ENCODE data around the gene POLR1C.
A peak's percentile ranks its signal among the peaks of the same experiment; 100 is the strongest.
"Not testable (repeated sequence)": the region's sequence is repeated elsewhere in the genome, so short reads cannot be mapped to it uniquely, and the experiment has no call there.

The POLR1C gene

DNA sequence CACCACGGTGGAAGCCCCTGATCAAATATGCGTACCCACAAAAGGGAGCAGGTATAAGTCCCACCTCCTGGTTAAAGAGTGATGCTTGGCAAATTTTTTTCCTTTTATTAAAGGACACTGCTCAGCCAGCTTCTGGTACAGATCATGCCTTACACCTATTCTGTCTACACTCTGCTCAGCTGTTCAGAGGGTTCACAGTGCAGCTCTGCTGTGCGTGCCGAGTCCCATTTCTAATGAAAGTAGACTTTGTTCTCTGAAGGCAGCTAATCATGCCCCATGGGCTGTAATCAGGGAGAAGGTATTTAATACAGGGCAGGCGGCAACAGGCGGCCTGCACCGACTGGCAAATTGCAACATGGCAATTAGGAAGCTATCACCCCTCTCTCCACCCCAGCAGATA, 23.1 kb upstream of the POLR1C start:
- TF ChIP-seq, protein P1, sequence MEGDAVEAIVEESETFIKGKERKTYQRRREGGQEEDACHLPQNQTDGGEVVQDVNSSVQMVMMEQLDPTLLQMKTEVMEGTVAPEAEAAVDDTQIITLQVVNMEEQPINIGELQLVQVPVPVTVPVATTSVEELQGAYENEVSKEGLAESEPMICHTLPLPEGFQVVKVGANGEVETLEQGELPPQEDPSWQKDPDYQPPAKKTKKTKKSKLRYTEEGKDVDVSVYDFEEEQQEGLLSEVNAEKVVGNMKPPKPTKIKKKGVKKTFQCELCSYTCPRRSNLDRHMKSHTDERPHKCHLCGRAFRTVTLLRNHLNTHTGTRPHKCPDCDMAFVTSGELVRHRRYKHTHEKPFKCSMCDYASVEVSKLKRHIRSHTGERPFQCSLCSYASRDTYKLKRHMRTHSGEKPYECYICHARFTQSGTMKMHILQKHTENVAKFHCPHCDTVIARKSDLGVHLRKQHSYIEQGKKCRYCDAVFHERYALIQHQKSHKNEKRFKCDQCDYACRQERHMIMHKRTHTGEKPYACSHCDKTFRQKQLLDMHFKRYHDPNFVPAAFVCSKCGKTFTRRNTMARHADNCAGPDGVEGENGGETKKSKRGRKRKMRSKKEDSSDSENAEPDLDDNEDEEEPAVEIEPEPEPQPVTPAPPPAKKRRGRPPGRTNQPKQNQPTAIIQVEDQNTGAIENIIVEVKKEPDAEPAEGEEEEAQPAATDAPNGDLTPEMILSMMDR (IDR thresholded peaks at IDR 0.05), result no peak
- no peak for TF ChIP-seq ZFX (IDR thresholded peaks at IDR 0.05; ENCODE audit: borderline replicate concordance)
- H3K27ac ChIP-seq, result no peak overlapping the region

DNA sequence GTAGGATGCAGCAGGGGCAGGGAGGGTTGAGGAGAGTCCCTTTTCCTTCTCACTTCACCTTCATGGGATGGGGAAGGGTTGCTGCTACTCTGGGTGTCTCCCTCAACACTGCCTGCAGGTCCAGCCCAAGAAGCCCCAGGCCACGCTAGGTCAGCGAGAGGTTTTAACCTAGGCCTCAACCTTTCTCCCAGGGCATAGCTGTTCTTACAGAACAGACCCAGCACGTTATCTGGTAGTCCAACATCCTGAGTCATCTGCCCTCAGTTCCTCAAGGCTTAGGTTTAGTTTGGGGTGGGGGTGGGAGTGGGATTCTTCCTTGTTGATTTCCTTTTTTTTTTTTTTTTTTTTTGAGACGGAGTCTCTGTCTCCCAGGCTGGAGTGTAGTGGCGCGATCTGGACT, 22.6 kb upstream of the POLR1C start:
- no peak overlapping the region for H3K27ac ChIP-seq
- TF ChIP-seq ZFX (IDR thresholded peaks at IDR 0.05; ENCODE audit: borderline replicate concordance), result no peak
- TF ChIP-seq, protein P1 (IDR thresholded peaks at IDR 0.05), result no peak

DNA sequence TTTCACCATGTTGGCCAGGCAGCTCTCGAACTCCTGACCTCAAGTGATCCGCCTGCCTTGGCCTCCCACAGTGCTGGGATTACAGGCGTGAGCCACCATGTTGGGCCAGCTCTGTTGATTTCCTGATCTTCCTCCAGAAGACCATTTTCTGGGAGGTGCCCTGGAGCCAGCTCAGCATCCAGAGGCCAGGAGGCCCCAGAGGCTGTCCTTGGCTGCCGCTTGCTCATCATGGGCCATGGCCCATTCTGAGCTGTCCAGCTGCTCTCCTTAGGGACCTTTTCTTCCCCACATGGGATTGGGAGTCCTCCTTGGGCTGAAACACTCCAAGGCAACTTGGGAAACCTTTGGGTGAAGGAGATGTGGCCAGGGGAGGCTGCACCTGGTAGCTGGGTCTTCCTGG, 22.1 kb upstream of the POLR1C start:
- TF ChIP-seq ZFX (IDR thresholded peaks at IDR 0.05; ENCODE audit: borderline replicate concordance), result no peak
- TF ChIP-seq, protein P1 (IDR thresholded peaks at IDR 0.05), result no peak
- no peak overlapping the region for H3K27ac ChIP-seq

DNA sequence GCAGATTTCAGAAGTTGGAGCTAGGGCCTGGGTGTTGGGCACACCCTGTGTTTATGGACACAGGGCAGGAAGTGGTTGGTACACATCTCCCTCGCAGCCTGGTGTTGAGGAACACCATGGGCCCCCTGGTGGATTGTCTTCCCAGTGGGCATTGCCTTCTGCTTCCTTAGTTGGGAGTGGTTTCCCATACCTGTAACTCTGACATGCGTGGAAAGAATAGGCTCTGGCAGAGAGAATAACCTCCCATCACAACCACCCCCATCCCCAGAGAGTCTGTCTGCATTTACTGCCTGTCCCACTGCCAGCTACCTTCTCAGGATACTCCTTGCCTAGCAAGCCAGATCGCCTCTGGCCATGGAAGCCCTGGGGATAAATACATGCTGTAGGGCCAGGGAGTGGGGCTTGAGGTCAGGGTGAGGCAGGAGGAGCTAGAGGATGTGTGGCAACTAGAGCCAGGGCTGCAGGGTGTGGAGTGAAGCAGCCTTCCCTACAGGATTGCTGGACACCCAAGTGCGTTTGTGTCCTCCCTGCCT, 21.4 kb upstream of the POLR1C start:
- TF ChIP-seq, protein P1 (IDR thresholded peaks at IDR 0.05), result no peak
- TF ChIP-seq ZFX (IDR thresholded peaks at IDR 0.05; ENCODE audit: borderline replicate concordance), result no peak

DNA sequence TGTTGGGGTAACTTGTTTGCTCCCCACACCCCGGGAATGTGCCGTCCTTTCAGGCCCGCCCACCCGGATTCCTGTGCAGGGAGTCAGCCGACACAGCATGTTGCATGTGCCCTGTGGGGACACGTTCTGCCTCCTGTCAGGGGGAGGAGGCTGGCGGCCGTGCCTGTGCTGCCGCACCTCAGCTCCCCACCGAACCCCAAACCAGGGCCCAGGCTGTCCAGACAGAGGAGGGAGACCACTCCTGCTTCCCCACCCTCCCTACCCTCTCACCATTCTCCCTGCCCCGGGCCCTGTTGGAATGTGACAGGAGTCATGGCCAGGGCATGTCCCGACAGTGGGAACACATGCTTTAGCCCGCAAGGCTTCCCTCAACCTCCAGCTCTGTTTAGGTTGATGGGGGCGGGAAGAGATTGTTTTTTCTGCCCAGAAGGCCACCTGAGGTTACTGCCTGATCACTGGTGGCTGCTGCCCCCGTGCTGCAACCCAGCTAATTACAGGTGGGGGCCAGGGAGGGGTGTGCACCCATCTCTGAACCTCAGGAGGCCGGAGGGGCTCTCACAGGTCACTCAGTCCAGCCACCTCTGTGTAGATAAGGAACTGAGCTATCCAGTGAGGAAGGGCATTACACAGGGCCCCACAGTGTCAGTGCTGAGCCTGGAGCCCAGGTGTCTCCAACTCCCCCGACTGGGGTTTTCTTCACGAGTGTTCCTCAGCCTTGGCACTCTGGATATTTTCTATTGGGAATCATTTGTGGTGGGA, 20.3 kb upstream of the POLR1C start:
- H3K27ac ChIP-seq, result no peak overlapping the region
- TF ChIP-seq, protein P1 (IDR thresholded peaks at IDR 0.05), result peak; percentile 43
- no peak for TF ChIP-seq ZFX (IDR thresholded peaks at IDR 0.05; ENCODE audit: borderline replicate concordance)

More for the DNA sequence above, 21.4 kb upstream of the POLR1C start:
- H3K27ac ChIP-seq, result no peak overlapping the region

DNA sequence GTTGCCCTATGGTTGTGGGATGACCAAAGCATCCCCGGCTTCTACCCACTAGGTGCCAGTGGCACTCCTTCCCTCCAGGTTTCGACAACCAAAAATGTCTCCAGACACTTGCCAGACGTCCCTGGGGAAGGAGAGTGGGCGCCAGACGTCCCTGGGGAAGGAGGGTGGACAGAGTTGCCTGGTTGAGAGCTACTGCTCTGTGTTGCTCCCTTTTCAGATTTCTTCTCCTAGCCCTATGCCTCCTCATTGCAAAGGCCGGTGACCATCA, 19.8 kb upstream of the POLR1C start:
- TF ChIP-seq, protein P1 (IDR thresholded peaks at IDR 0.05), result no peak
- TF ChIP-seq ZFX (IDR thresholded peaks at IDR 0.05; ENCODE audit: borderline replicate concordance), result no peak
- no peak overlapping the region for H3K27ac ChIP-seq

DNA sequence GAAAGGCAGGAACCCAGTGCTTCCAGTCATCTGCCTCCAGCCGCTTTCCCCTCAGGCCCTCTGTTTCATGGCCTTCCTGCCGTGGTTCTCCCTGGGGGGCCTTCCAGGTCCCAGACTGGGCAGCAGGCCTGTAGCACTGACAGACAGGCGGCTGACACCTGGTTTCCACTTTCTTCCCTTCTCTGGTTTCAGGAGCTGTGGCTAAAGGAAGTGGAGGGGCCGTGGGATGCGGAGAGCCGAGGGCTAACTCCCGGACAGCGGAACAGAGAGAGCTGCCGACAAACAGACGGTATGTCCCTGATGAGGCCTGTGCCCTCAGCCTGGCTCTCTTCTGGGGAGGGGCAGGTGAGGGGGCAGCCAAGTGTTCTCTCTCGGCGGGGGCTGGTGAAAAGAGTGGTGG, 19.2 kb upstream of the POLR1C start:
- no peak for TF ChIP-seq ZFX (IDR thresholded peaks at IDR 0.05; ENCODE audit: borderline replicate concordance)
- H3K27ac ChIP-seq, result no peak overlapping the region

DNA sequence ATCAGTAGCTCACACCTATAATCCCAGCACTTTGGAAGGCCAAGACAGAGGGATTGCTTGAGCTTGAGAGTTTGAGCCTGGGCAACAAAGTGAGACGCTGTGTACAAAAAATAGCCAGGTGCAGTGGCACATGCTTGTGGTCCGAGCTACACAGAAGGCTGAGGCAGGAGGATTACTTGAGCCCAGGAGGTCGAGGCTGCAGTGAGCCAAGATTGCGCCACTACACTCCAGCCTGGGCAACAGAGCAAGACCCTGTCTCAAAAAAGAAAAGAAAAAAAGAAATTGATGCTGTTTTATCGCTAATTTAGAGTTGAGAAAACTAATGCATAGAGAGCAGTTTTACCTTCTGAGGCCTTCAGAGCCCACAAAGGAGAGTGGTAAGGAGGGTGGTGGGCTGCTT, 18.6 kb upstream of the POLR1C start:
- not testable (repeated sequence) for H3K27ac ChIP-seq

All from 22Rv1 (cell line).